ENCODE data around the gene POP5.

The POP5 gene

GRCh38 chr12:120529641-120530417, 51.4 kb downstream of the POP5 start (continued):
- TF ChIP-seq, protein P1, sequence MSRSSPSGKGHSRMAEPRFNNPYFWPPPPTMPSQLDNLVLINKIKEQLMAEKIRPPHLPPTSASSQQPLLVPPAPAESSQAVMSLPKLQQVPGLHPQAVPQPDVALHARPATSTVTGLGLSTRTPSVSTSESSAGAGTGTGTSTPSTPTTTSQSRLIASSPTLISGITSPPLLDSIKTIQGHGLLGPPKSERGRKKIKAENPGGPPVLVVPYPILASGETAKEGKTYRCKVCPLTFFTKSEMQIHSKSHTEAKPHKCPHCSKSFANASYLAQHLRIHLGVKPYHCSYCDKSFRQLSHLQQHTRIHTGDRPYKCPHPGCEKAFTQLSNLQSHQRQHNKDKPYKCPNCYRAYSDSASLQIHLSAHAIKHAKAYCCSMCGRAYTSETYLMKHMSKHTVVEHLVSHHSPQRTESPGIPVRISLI (tag by site-specific recombination; IDR thresholded peaks at IDR 0.05), result no peak
- TF ChIP-seq ZNF133 (tag by site-specific recombination; IDR thresholded peaks at IDR 0.05) (no peak), ZNF37A (tag by site-specific recombination; IDR thresholded peaks at IDR 0.05) (no peak), ZNF214 (tag by site-specific recombination; IDR thresholded peaks at IDR 0.05; ENCODE audit: borderline replicate concordance) (no peak), FEZF1 (tag by site-specific recombination; IDR thresholded peaks at IDR 0.05) (peak; percentile 71), ZNF423 (tag by site-specific recombination; IDR thresholded peaks at IDR 0.05) (peak; percentile 85), ZNF280D (tag by site-specific recombination; IDR thresholded peaks at IDR 0.05) (no peak), BCL11A (tag by site-specific recombination; IDR thresholded peaks at IDR 0.05; ENCODE audit: low read depth) (no peak), ZNF585B (tag by site-specific recombination; IDR thresholded peaks at IDR 0.05) (no peak), ZNF596 (tag by site-specific recombination; IDR thresholded peaks at IDR 0.05) (no peak), ZBTB20 (tag by site-specific recombination; IDR thresholded peaks at IDR 0.05) (peak; percentile 81), ZEB2 (tag by site-specific recombination; IDR thresholded peaks at IDR 0.05) (0 out of 2 replicates have a peak, but pooled peaks have one; percentile 12), ZFP41 (tag by site-specific recombination; IDR thresholded peaks at IDR 0.05; ENCODE audit: borderline replicate concordance) (no peak), WT1 (tag by site-specific recombination; IDR thresholded peaks at IDR 0.05) (no peak), ZNF670 (tag by site-specific recombination; IDR thresholded peaks at IDR 0.05; ENCODE audit: low read depth) (no peak), SALL2 (tag by site-specific recombination; IDR thresholded peaks at IDR 0.05; ENCODE audit: borderline replicate concordance) (no peak), ZNF433 (tag by site-specific recombination; IDR thresholded peaks at IDR 0.05; ENCODE audit: low read depth) (no peak), ZNF792 (tag by site-specific recombination; IDR thresholded peaks at IDR 0.05) (no peak), ZNF266 (tag by site-specific recombination; IDR thresholded peaks at IDR 0.05; ENCODE audit: low read depth) (no peak), OSR2 (tag by site-specific recombination; IDR thresholded peaks at IDR 0.05) (peak; percentile 56), GLIS1 (tag by site-specific recombination; IDR thresholded peaks at IDR 0.05) (peak; percentile 96), ZBTB8A (tag by site-specific recombination; IDR thresholded peaks at IDR 0.05) (no peak), ZNF501 (tag by site-specific recombination; IDR thresholded peaks at IDR 0.05) (no peak)
- TF ChIP-seq, protein P2, sequence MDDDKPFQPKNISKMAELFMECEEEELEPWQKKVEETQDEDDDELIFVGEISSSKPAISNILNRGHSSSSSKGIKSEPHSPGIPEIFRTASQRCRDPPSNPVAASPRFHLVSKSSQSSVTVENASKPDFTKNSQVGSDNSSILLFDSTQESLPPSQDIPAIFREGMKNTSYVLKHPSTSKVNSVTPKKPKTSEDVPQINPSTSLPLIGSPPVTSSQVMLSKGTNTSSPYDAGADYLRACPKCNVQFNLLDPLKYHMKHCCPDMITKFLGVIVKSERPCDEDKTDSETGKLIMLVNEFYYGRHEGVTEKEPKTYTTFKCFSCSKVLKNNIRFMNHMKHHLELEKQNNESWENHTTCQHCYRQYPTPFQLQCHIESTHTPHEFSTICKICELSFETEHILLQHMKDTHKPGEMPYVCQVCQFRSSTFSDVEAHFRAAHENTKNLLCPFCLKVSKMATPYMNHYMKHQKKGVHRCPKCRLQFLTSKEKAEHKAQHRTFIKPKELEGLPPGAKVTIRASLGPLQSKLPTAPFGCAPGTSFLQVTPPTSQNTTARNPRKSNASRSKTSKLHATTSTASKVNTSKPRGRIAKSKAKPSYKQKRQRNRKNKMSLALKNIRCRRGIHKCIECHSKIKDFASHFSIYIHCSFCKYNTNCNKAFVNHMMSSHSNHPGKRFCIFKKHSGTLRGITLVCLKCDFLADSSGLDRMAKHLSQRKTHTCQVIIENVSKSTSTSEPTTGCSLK (tag by site-specific recombination; IDR thresholded peaks at IDR 0.05), result no peak
- TF ChIP-seq, protein P3, sequence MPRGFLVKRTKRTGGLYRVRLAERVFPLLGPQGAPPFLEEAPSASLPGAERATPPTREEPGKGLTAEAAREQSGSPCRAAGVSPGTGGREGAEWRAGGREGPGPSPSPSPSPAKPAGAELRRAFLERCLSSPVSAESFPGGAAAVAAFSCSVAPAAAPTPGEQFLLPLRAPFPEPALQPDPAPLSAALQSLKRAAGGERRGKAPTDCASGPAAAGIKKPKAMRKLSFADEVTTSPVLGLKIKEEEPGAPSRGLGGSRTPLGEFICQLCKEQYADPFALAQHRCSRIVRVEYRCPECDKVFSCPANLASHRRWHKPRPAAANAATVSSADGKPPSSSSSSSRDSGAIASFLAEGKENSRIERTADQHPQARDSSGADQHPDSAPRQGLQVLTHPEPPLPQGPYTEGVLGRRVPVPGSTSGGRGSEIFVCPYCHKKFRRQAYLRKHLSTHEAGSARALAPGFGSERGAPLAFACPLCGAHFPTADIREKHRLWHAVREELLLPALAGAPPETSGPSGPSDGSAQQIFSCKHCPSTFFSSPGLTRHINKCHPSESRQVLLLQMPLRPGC (tag by site-specific recombination; IDR thresholded peaks at IDR 0.05), result 0 out of 2 replicates have a peak, but pooled peaks have one; percentile 38
- TF ChIP-seq, protein P4, sequence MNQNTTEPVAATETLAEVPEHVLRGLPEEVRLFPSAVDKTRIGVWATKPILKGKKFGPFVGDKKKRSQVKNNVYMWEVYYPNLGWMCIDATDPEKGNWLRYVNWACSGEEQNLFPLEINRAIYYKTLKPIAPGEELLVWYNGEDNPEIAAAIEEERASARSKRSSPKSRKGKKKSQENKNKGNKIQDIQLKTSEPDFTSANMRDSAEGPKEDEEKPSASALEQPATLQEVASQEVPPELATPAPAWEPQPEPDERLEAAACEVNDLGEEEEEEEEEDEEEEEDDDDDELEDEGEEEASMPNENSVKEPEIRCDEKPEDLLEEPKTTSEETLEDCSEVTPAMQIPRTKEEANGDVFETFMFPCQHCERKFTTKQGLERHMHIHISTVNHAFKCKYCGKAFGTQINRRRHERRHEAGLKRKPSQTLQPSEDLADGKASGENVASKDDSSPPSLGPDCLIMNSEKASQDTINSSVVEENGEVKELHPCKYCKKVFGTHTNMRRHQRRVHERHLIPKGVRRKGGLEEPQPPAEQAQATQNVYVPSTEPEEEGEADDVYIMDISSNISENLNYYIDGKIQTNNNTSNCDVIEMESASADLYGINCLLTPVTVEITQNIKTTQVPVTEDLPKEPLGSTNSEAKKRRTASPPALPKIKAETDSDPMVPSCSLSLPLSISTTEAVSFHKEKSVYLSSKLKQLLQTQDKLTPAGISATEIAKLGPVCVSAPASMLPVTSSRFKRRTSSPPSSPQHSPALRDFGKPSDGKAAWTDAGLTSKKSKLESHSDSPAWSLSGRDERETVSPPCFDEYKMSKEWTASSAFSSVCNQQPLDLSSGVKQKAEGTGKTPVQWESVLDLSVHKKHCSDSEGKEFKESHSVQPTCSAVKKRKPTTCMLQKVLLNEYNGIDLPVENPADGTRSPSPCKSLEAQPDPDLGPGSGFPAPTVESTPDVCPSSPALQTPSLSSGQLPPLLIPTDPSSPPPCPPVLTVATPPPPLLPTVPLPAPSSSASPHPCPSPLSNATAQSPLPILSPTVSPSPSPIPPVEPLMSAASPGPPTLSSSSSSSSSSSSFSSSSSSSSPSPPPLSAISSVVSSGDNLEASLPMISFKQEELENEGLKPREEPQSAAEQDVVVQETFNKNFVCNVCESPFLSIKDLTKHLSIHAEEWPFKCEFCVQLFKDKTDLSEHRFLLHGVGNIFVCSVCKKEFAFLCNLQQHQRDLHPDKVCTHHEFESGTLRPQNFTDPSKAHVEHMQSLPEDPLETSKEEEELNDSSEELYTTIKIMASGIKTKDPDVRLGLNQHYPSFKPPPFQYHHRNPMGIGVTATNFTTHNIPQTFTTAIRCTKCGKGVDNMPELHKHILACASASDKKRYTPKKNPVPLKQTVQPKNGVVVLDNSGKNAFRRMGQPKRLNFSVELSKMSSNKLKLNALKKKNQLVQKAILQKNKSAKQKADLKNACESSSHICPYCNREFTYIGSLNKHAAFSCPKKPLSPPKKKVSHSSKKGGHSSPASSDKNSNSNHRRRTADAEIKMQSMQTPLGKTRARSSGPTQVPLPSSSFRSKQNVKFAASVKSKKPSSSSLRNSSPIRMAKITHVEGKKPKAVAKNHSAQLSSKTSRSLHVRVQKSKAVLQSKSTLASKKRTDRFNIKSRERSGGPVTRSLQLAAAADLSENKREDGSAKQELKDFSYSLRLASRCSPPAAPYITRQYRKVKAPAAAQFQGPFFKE (tag by site-specific recombination; IDR thresholded peaks at IDR 0.05; ENCODE audit: borderline replicate concordance), result no peak
